ENCODE data around the gene TF.

The TF gene

DNA sequence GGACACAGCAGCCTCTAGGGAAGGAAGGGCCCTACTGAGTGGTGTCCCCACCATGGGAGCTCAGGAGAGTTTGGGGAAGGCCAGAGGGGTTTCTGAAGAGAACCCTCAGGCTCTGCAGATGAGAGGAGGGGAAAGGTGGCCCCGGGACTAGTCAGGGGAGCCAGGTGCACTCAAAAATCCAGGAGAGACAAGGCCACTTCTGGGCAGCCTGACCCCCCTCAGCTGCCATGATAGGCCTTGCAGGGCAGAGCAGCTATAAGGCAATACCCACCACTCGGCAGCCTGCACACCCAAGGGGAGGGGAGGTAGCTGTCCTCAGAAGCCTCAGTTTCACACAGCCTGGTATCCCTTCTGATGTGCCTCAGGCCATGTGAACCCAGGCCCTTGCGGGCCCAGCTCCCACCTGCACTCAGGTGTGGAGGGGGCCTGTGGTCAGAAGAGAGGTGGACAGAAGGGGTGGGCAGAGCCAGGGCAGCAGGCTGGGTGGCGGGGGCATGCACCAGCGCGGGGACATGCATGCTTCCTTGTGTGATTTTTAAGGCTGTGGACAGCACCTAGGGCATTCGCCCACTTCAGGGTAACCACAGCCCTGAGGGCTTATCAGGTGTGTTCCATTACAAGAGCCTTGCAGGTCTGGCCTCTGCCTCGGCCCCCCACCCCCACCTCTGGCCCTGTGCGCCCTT, 94.0 kb downstream of the TF start:
- peak overlapping the region; percentile 46 for H3K27ac Mint-ChIP-seq
- ATAC-seq (no peak), DNase-seq (ENCODE audit: low spot score in 2 of 2) (no peak)
- H3K4me3 Mint-ChIP-seq: no peak overlapping the region
- H3K9me3 Mint-ChIP-seq: no peaks in the 10 kb centered on the region
- H3K36me3 Mint-ChIP-seq: peaks cover 8% of the 10 kb centered on the region
- H3K4me1 Mint-ChIP-seq: no peaks in the 10 kb centered on the region

DNA sequence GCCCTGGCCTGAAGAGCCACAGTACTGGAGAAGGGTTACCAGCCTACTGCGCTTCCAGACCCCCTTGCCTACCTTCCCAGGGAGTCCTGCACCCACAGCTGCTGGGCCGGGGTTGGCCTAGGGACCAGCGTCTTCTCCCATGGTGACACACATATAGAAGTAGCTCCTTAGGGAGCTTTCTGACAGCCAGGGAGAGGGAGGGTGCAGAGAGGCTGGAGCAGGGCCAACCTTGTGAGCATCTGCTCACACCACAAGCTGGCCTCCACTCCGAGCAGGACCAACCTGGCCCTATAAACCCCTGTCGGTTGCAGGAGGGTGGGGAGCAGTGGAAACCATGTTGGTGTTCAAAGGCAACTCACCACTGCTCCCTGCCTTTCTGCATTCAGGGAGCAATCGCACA, 94.6 kb downstream of the TF start:
- no peaks in the 10 kb centered on the region for H3K9me3 Mint-ChIP-seq
- H3K4me1 Mint-ChIP-seq: no peaks in the 10 kb centered on the region
- H3K36me3 Mint-ChIP-seq: peaks cover 8% of the 10 kb centered on the region
- no peak for ATAC-seq
- no peak overlapping the region for H3K27ac Mint-ChIP-seq
- DNase-seq (ENCODE audit: low spot score in 2 of 2): no peak
- H3K4me3 Mint-ChIP-seq: no peak overlapping the region

DNA sequence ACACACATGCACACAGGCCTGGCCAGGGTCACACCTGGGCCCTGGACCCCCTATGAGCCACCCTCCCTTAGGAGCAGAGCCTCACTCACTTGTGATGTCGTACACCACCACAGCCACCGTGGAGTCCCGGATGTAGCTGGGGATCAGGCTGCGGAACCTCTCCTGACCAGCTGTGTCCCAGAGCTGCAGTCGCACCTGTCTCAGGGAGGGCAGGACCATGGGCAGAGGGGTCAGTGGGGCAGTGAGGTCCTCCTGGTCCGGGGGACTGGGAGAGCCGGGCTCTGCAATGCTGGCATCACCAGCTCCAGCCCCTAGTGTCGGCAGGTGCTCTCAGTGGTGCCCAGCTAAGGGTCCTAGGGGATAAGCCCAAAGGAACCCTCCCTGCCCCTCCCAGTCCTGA, 95.0 kb downstream of the TF start:
- no peak overlapping the region for H3K4me3 Mint-ChIP-seq
- H3K9me3 Mint-ChIP-seq: no peaks in the 10 kb centered on the region
- H3K36me3 Mint-ChIP-seq: peaks cover 8% of the 10 kb centered on the region
- no peak for ATAC-seq
- DNase-seq (ENCODE audit: low spot score in 2 of 2): no peak
- H3K27ac Mint-ChIP-seq: no peak overlapping the region
- H3K4me1 Mint-ChIP-seq: no peaks in the 10 kb centered on the region

DNA sequence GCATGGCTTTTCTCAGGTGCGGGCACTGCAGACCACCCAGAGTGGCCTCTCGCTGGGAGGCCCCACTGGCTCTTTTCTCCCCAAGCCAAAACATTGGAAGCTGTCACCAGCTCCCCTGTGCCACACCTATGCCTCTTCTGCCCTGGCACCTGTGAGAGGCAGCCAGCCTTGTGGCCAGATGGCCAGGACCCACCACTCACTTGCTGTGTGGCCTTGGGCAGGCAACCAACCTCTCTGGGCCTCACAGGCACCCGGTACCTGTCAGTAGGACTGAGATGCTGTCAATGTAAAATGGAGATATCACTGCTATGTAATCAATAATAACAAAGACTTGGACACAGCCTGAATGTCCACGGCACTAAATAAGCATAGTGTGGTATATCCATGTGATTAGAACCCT, 96.0 kb downstream of the TF start:
- H3K9me3 Mint-ChIP-seq: no peaks in the 10 kb centered on the region
- no peak overlapping the region for H3K4me3 Mint-ChIP-seq
- peaks cover 8% of the 10 kb centered on the region for H3K36me3 Mint-ChIP-seq
- H3K27ac Mint-ChIP-seq: no peak overlapping the region
- no peak for DNase-seq (ENCODE audit: low spot score in 2 of 2)
- H3K4me1 Mint-ChIP-seq: no peaks in the 10 kb centered on the region
- no peak for ATAC-seq

DNA sequence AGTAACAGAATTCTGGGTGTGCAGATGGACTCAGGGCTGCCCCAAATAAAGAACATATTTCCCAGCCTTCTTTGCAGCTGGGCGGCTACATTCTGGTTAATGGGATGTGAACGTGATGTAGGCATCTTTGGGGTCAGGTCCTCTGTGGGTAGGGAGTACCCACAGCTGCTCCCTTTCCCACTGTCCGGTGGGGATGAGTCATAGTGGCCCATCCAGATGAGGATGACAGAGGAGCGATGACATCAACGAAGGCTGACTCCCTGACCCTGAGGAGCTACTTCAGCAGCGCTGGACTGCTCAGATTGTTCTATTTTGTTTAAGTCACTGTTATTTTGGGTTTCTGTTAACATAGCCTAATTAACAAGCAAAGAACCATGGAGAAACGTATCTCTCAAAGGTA, 97.4 kb downstream of the TF start:
- ATAC-seq: no peak
- no peak overlapping the region for H3K4me3 Mint-ChIP-seq
- no peaks in the 10 kb centered on the region for H3K9me3 Mint-ChIP-seq
- no peak for DNase-seq (ENCODE audit: low spot score in 2 of 2)
- no peak overlapping the region for H3K27ac Mint-ChIP-seq
- H3K36me3 Mint-ChIP-seq: peaks cover 8% of the 10 kb centered on the region
- H3K4me1 Mint-ChIP-seq: no peaks in the 10 kb centered on the region

DNA sequence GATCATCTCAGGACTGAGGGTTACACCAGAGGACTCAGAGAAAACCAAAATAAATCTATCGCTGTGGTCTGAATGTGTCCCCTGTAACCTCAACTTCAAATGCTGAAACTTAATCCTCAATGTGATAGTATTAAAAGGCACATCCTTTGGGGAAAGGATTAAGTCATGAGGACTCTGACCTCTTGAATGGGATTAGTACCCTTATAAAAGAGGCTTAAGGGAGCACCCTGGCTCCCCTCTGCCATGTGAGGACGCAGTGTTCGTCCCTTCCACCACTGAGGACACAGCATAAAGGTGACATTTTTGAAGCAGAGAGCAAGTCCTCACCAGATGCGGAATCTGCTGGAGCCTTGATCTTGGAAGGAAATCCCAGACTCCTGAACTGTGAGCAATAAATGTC, 98.9 kb downstream of the TF start:
- H3K4me3 Mint-ChIP-seq: no peak overlapping the region
- H3K4me1 Mint-ChIP-seq: peaks cover 13% of the 10 kb centered on the region
- no peaks in the 10 kb centered on the region for H3K9me3 Mint-ChIP-seq
- H3K36me3 Mint-ChIP-seq: no peaks in the 10 kb centered on the region
- DNase-seq (ENCODE audit: low spot score in 2 of 2) (no peak), ATAC-seq (no peak)
- H3K27ac Mint-ChIP-seq: no peak overlapping the region
